OCI-LY7 (cell line): ENCODE results near the gene IAPP. TPM values are rescaled to one million over a fixed set of nuclear protein-coding genes. Genes with fewer than 3 reads are reported as not detected.

Source experiments
- BruUV-seq: library from RNA; stranded (reverse); fragments of 400-500 nt; replicated peaks from 2 replicates; lab custom pipeline; 2021; lab: Mats Ljungman, UMichigan
- CTCF ChIA-PET: fragments of 300-600 bp; sonication (Branson Sonifier 250); formaldehyde crosslinking; loops from one replicate; lab custom pipeline; 2022; ENCODE audit warnings: antibody characterized with exemption; ENCODE audit not compliant: unreplicated experiment; lab: Charles Lee
- POLR2A ChIA-PET: fragments of 300-600 bp; sonication (Branson Sonifier 250); formaldehyde crosslinking; loops from one replicate; lab custom pipeline; 2022; ENCODE audit warnings: antibody characterized with exemption; lab: Charles Lee
- DNase-seq: peaks from one replicate; pipeline ENCODE4 v3.0.0-alpha.2; 2015; ENCODE audit warnings: low spot score
- H2AFZ ChIP-seq: fragments of 200-600 bp; sonication (generic), shearing (Covaris generic); 2 replicates; pipeline ENCODE4 v1.6.1; 2014; ENCODE audit warnings: mild to moderate bottlenecking, antibody characterized with exemption, low read length, moderate library complexity
- H3K27ac ChIP-seq: fragments of 200-600 bp; sonication (generic); 2 replicates; pipeline ENCODE4 v1.5.1; 2014; ENCODE audit warnings: mixed run types, low read depth, mild to moderate bottlenecking, moderate library complexity, low read length, inconsistent platforms; ENCODE audit not compliant: poor library complexity, severe bottlenecking
- H3K36me3 ChIP-seq: fragments of 200-600 bp; sonication (generic); 2 replicates; pipeline ENCODE4 v1.6.1; 2014; ENCODE audit warnings: mild to moderate bottlenecking, antibody characterized with exemption, low read length, moderate library complexity, mixed read lengths; ENCODE audit not compliant: insufficient read depth
- H3K4me1 ChIP-seq: fragments of 200-600 bp; sonication (generic); 2 replicates; pipeline ENCODE4 v1.5.1; 2014; ENCODE audit warnings: mild to moderate bottlenecking, low read length; ENCODE audit not compliant: insufficient read depth, poor library complexity, severe bottlenecking
- H3K4me2 ChIP-seq: fragments of 200-600 bp; sonication (generic); 2 replicates; pipeline ENCODE4 v1.6.1; 2014; ENCODE audit warnings: mild to moderate bottlenecking, low read length
- H3K4me3 ChIP-seq: fragments of 200-600 bp; sonication (generic); 2 replicates; pipeline ENCODE4 v1.5.1; 2014; ENCODE audit warnings: mild to moderate bottlenecking, low read depth, low read length; ENCODE audit not compliant: poor library complexity, severe bottlenecking
- H3K79me2 ChIP-seq: fragments of 200-600 bp; sonication (generic); 2 replicates; pipeline ENCODE4 v1.6.1; 2016; ENCODE audit warnings: low read depth, mild to moderate bottlenecking, low read length, moderate library complexity, mixed read lengths; ENCODE audit not compliant: insufficient read depth
- H3K9me2 ChIP-seq: fragments of 200-600 bp; sonication (generic); 2 replicates; pipeline ENCODE4 v1.6.1; 2016; ENCODE audit warnings: mild to moderate bottlenecking, low read length, mixed read lengths; ENCODE audit not compliant: insufficient read depth
- H3K9me3 ChIP-seq: fragments of 200-600 bp; sonication (generic); 2 replicates; pipeline ENCODE4 v1.6.1; 2014; ENCODE audit warnings: mild to moderate bottlenecking, mixed run types, low read length, mixed read lengths
- H4K20me1 ChIP-seq: fragments of 200-600 bp; sonication (generic); 2 replicates; pipeline ENCODE4 v1.6.1; 2014; ENCODE audit warnings: mild to moderate bottlenecking, antibody characterized with exemption, low read length, moderate library complexity, mixed read lengths; ENCODE audit not compliant: insufficient read depth
- CTCF ChIP-seq: fragments of 200-600 bp; sonication (generic); conservative IDR thresholded peaks from 2 replicates; pipeline ENCODE4 v1.5.1; 2014; ENCODE audit warnings: mild to moderate bottlenecking, antibody characterized with exemption, low read length, moderate library complexity, mixed read lengths
- EZH2phosphoT487 ChIP-seq: fragments of 200-600 bp; sonication (generic); IDR thresholded peaks from 2 replicates; pipeline ENCODE4 v1.6.1; 2018; ENCODE audit warnings: low read depth, borderline replicate concordance, mild to moderate bottlenecking, mixed run types, antibody characterized with exemption, low read length, moderate library complexity, mixed read lengths
- intact Hi-C: fragments of 100-400 bp; cut with micrococcal nuclease; formaldehyde crosslinking; loops from one replicate; pipeline ENCODE4 v1.10.0; 2022; ENCODE audit not compliant: unreplicated experiment
- total RNA-seq, 2 experiments: library from RNA; depleted of rRNA in 1 of 2; stranded (reverse); fragments of >200 nt in 1 of 2; shearing (Covaris generic) in 1 of 2; gene quantifications; 2 replicates each; pipeline ENCODE4 v1.2.3, GENCODE V29; 2014 to 2022

The IAPP gene
- total RNA-seq, 2 experiments from 2014 or later, result not detected

GRCh38 chr12:21428241-21428640, 55.5 kb downstream of the IAPP start:
- H3K9me3 ChIP-seq, result no peaks in the 10 kb centered on the region
- no peaks in the 10 kb centered on the region for H4K20me1 ChIP-seq
- intact Hi-C loops, result no loop called here
- H3K36me3 ChIP-seq, result no peaks in the 10 kb centered on the region
- H3K27ac ChIP-seq, result no peak overlapping the region
- no peaks in the 10 kb centered on the region for H3K4me1 ChIP-seq
- POLR2A ChIA-PET, result no interaction called here
- no peak overlapping the region for H3K4me2 ChIP-seq
- H3K4me3 ChIP-seq, result no peak overlapping the region
- BruUV-seq, result no TSS peak
- DNase-seq, result no peak
- H3K79me2 ChIP-seq, result no peaks in the 10 kb centered on the region
- no peak overlapping the region for H2AFZ ChIP-seq
- CTCF ChIA-PET, result no interaction called here
- H3K9me2 ChIP-seq, result no peaks in the 10 kb centered on the region
- TF ChIP-seq CTCF (no peak), EZH2phosphoT487 (no peak)

Other genes starting within 250 kb of the IAPP start
- gene SLCO1B1, start 241.7 kb upstream of the IAPP start, total RNA-seq (2014; rRNA removed; shearing (Covaris generic)), result not detected in 2 replicates
- gene SLCO1B1, start 241.7 kb upstream of the IAPP start, total RNA-seq (2022), result not detected in 2 replicates
- gene SLCO1A2, start 38.0 kb upstream of the IAPP start, total RNA-seq (2014; rRNA removed; shearing (Covaris generic)), result not detected in 2 replicates
- not detected in 2 replicates for gene SLCO1A2, start 38.0 kb upstream of the IAPP start, total RNA-seq (2022)
- 8.5 and 12.1 TPM in 2 replicates for gene PYROXD1, start 64.8 kb downstream of the IAPP start, total RNA-seq (2014; rRNA removed; shearing (Covaris generic))
- gene PYROXD1, start 64.8 kb downstream of the IAPP start, total RNA-seq (2022), result 16.2 and 18.7 TPM in 2 replicates
- 53.1 and 55.9 TPM in 2 replicates for gene RECQL, start 128.7 kb downstream of the IAPP start, total RNA-seq (2014; rRNA removed; shearing (Covaris generic))
- 70.3 and 72.8 TPM in 2 replicates for gene RECQL, start 128.7 kb downstream of the IAPP start, total RNA-seq (2022)
- 9.5 and 12.7 TPM in 2 replicates for gene GOLT1B, start 128.9 kb downstream of the IAPP start, total RNA-seq (2014; rRNA removed; shearing (Covaris generic))
- gene GOLT1B, start 128.9 kb downstream of the IAPP start, total RNA-seq (2022), result 25.3 and 30.7 TPM in 2 replicates
- gene SPX, start 153.4 kb downstream of the IAPP start, total RNA-seq (2014; rRNA removed; shearing (Covaris generic)), result 0.35 TPM in 1 of 2 replicates, not detected in the other
- 0.90 and 1.2 TPM in 2 replicates for gene SPX, start 153.4 kb downstream of the IAPP start, total RNA-seq (2022)
- not detected in 2 replicates for gene GYS2, start 231.9 kb downstream of the IAPP start, total RNA-seq (2014; rRNA removed; shearing (Covaris generic))
- not detected in 2 replicates for gene GYS2, start 231.9 kb downstream of the IAPP start, total RNA-seq (2022)